ENCODE results near the gene CX3CL1. TPM values are rescaled to one million over a fixed set of nuclear protein-coding genes. Genes with fewer than 3 reads are reported as not detected.

CX3CL1 gene
- total and polyA plus RNA-seq, 2 of the 13 experiments (the other 11 are each of a cell fraction or from before 2014, with no cell fraction given): 57.3 to 60.8 TPM

GRCh38 chr16:57345666-57346204 lies 26.6 kb upstream of the CX3CL1 start:
- BruUV-seq (replicated peaks): no TSS peak
- Histone ChIP-seq H3K4me2 (ENCODE audit: low read depth, low read length) (no peak overlapping the region), H3K79me2 (ENCODE audit: insufficient read depth, low read length) (no peaks in the 10 kb centered on the region), H2AFZ (ENCODE audit: low read length) (no peak overlapping the region), H3K27me3 (ENCODE audit: control insufficient read depth in 1 of 2, insufficient read depth in 2 of 2, low read length in 2 of 2) (peaks cover 2 to 18% of the 10 kb centered on the region in 2 experiments; a peak in 3 of 5 replicates), H3K4me1 (ENCODE audit: insufficient read depth, low read length) (peaks cover 43% of the 10 kb centered on the region), H3K36me3 (replicated peaks in 1 of 2; ENCODE audit: control insufficient read depth in 1 of 2, insufficient read depth in 2 of 2, low read length in 2 of 2) (no peaks in the 10 kb centered on the region), H4K20me1 (ENCODE audit: insufficient read depth, low read length) (no peaks in the 10 kb centered on the region), H3K9ac (ENCODE audit: insufficient read depth, low read depth, low read length) (no peak overlapping the region), H3K4me3 (replicated peaks in 1 of 3; ENCODE audit: insufficient read depth in 1 of 3, low read depth in 2 of 3, low read length in 3 of 3) (no peak overlapping the region), H3K27ac (ENCODE audit: extremely low read length, insufficient read depth, low read length) (no peak overlapping the region), H3K9me3 (ENCODE audit: low read length) (no peaks in the 10 kb centered on the region)
- no peak for ATAC-seq
- no peak for FAIRE-seq
- CTCF ChIA-PET (ENCODE audit: low intra/inter-chr PET ratio, low total read pairs): no interaction called here
- no peak for DNase-seq (ENCODE audit: low spot score)
- in situ Hi-C loops (cut with HindIII; ENCODE audit: extremely low pct_ligation_motif_present, low pct_unique_long_range_greater_than_20kb): no loop called here
- WGBS (ENCODE audit: low lambda C conversion rate): 59% methylated on average over 3 of the region's 3 CpGs
- intact Hi-C loops (cut with micrococcal nuclease; ENCODE audit: unreplicated experiment): no loop called here
- POLR2A ChIA-PET: interaction anchor here (1.5 kb wide), 1 partner anchor 26 kb away, joined by 3 read pairs; the partner anchor contains the start of gene CX3CL1
- TF ChIP-seq MBNL3 (CRISPR knock-in tag; conservative IDR thresholded peaks at IDR 0.05): no peak
- TF ChIP-seq SAP130 (CRISPR knock-in tag; IDR thresholded peaks at IDR 0.05; ENCODE audit: low read depth): no peak
- TF ChIP-seq ATF3 (CRISPR knock-in tag; IDR thresholded peaks at IDR 0.05): no peak
- TF ChIP-seq KAT2B (IDR thresholded peaks at IDR 0.05; ENCODE audit: borderline replicate concordance, low read depth, low read length): no peak
- TF ChIP-seq, protein P1, sequence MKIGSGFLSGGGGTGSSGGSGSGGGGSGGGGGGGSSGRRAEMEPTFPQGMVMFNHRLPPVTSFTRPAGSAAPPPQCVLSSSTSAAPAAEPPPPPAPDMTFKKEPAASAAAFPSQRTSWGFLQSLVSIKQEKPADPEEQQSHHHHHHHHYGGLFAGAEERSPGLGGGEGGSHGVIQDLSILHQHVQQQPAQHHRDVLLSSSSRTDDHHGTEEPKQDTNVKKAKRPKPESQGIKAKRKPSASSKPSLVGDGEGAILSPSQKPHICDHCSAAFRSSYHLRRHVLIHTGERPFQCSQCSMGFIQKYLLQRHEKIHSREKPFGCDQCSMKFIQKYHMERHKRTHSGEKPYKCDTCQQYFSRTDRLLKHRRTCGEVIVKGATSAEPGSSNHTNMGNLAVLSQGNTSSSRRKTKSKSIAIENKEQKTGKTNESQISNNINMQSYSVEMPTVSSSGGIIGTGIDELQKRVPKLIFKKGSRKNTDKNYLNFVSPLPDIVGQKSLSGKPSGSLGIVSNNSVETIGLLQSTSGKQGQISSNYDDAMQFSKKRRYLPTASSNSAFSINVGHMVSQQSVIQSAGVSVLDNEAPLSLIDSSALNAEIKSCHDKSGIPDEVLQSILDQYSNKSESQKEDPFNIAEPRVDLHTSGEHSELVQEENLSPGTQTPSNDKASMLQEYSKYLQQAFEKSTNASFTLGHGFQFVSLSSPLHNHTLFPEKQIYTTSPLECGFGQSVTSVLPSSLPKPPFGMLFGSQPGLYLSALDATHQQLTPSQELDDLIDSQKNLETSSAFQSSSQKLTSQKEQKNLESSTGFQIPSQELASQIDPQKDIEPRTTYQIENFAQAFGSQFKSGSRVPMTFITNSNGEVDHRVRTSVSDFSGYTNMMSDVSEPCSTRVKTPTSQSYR (CRISPR knock-in tag; IDR thresholded peaks at IDR 0.05; ENCODE audit: borderline replicate concordance): no peak
- TF ChIP-seq ZNF619 (CRISPR knock-in tag; IDR thresholded peaks at IDR 0.05): no peak
- no peak for TF ChIP-seq SMAD3 (CRISPR knock-in tag; IDR thresholded peaks at IDR 0.05)
- TF ChIP-seq ZSCAN5A (CRISPR knock-in tag; IDR thresholded peaks at IDR 0.05; ENCODE audit: borderline replicate concordance): no peak
- TF ChIP-seq ZBTB8A (CRISPR knock-in tag; IDR thresholded peaks at IDR 0.05; ENCODE audit: borderline replicate concordance, low read depth): no peak
- TF ChIP-seq, protein P2, sequence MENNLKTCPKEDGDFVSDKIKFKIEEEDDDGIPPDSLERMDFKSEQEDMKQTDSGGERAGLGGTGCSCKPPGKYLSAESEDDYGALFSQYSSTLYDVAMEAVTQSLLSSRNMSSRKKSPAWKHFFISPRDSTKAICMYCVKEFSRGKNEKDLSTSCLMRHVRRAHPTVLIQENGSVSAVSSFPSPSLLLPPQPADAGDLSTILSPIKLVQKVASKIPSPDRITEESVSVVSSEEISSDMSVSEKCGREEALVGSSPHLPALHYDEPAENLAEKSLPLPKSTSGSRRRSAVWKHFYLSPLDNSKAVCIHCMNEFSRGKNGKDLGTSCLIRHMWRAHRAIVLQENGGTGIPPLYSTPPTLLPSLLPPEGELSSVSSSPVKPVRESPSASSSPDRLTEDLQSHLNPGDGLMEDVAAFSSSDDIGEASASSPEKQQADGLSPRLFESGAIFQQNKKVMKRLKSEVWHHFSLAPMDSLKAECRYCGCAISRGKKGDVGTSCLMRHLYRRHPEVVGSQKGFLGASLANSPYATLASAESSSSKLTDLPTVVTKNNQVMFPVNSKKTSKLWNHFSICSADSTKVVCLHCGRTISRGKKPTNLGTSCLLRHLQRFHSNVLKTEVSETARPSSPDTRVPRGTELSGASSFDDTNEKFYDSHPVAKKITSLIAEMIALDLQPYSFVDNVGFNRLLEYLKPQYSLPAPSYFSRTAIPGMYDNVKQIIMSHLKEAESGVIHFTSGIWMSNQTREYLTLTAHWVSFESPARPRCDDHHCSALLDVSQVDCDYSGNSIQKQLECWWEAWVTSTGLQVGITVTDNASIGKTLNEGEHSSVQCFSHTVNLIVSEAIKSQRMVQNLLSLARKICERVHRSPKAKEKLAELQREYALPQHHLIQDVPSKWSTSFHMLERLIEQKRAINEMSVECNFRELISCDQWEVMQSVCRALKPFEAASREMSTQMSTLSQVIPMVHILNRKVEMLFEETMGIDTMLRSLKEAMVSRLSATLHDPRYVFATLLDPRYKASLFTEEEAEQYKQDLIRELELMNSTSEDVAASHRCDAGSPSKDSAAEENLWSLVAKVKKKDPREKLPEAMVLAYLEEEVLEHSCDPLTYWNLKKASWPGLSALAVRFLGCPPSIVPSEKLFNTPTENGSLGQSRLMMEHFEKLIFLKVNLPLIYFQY (CRISPR knock-in tag; IDR thresholded peaks at IDR 0.05; ENCODE audit: borderline replicate concordance): no peak
- TF ChIP-seq SIN3A (IDR thresholded peaks at IDR 0.05; ENCODE audit: borderline replicate concordance, low read depth, low read length): no peak
- no peak for TF ChIP-seq SIX1 (CRISPR knock-in tag; IDR thresholded peaks at IDR 0.05; ENCODE audit: borderline replicate concordance)
- TF ChIP-seq SIN3B (IDR thresholded peaks at IDR 0.05; ENCODE audit: low read length): no peak
- no peak for TF ChIP-seq ZNF430 (CRISPR knock-in tag; IDR thresholded peaks at IDR 0.05)
- TF ChIP-seq, protein P3, sequence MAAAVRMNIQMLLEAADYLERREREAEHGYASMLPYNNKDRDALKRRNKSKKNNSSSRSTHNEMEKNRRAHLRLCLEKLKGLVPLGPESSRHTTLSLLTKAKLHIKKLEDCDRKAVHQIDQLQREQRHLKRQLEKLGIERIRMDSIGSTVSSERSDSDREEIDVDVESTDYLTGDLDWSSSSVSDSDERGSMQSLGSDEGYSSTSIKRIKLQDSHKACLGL (CRISPR knock-in tag; IDR thresholded peaks at IDR 0.05): no peak
- no peak for TF ChIP-seq ZNF577 (CRISPR knock-in tag; IDR thresholded peaks at IDR 0.05; ENCODE audit: borderline replicate concordance, low read depth)

Measured in HepG2 (cell line).